ENCODE data around the gene PPFIA3.

The PPFIA3 gene

GRCh38 chr19:49111218-49111998, 7.9 kb upstream of the PPFIA3 start:
- TF ChIP-seq GATA3 (IDR thresholded peaks at IDR 0.05; ENCODE audit: low read depth, low read length) (no peak), GATA2 (IDR thresholded peaks at IDR 0.05; ENCODE audit: low read depth, low read length) (no peak)

- TF ChIP-seq GATA3 (IDR thresholded peaks at IDR 0.05; ENCODE audit: low read depth, low read length) (no peak), GATA2 (IDR thresholded peaks at IDR 0.05; ENCODE audit: low read depth, low read length) (no peak)
Measured at GRCh38 chr19:49113762-49114629, 5.3 kb upstream of the PPFIA3 start, which contains the start of gene LIN7B. Gene LIN7B, plus strand, starts transcription at chr19:49114370. Its CDS starts 35 bp downstream, at chr19:49114405.

GRCh38 chr19:49114630-49115363, 4.5 kb upstream of the PPFIA3 start:
- TF ChIP-seq GATA2 (IDR thresholded peaks at IDR 0.05; ENCODE audit: low read depth, low read length): no peak
- TF ChIP-seq GATA3 (IDR thresholded peaks at IDR 0.05; ENCODE audit: low read depth, low read length): no peak

GRCh38 chr19:49116544-49116943, 2.8 kb upstream of the PPFIA3 start:
- TF ChIP-seq GATA3 (IDR thresholded peaks at IDR 0.05; ENCODE audit: low read depth, low read length): no peak

GRCh38 chr19:49117677-49118564, 1.4 kb upstream of the PPFIA3 start:
- TF ChIP-seq GATA2 (IDR thresholded peaks at IDR 0.05; ENCODE audit: low read depth, low read length) (no peak), GATA3 (IDR thresholded peaks at IDR 0.05; ENCODE audit: low read depth, low read length) (no peak)

GRCh38 chr19:49118565-49119410, 556 bp upstream of the PPFIA3 start, which contains the start of gene C19orf73:
Gene C19orf73, minus strand, starts transcription at chr19:49119143. Its CDS starts 121 bp downstream, at chr19:49119022.
- TF ChIP-seq GATA2 (IDR thresholded peaks at IDR 0.05; ENCODE audit: low read depth, low read length) (no peak), GATA3 (IDR thresholded peaks at IDR 0.05; ENCODE audit: low read depth, low read length) (no peak)

GRCh38 chr19:49120325-49120683, 960 bp downstream of the PPFIA3 start:
- no peak for TF ChIP-seq GATA3 (IDR thresholded peaks at IDR 0.05; ENCODE audit: low read depth, low read length)
- no peak for TF ChIP-seq GATA2 (IDR thresholded peaks at IDR 0.05; ENCODE audit: low read depth, low read length)

- TF ChIP-seq GATA2 (IDR thresholded peaks at IDR 0.05; ENCODE audit: low read depth, low read length): no peak
- TF ChIP-seq GATA3 (IDR thresholded peaks at IDR 0.05; ENCODE audit: low read depth, low read length): no peak
Measured at GRCh38 chr19:49120868-49121267, 1.5 kb downstream of the PPFIA3 start.

GRCh38 chr19:49125025-49125731, 5.8 kb downstream of the PPFIA3 start:
- TF ChIP-seq GATA3 (IDR thresholded peaks at IDR 0.05; ENCODE audit: low read depth, low read length): no peak
- no peak for TF ChIP-seq GATA2 (IDR thresholded peaks at IDR 0.05; ENCODE audit: low read depth, low read length)

GRCh38 chr19:49126575-49126974, 7.2 kb downstream of the PPFIA3 start:
- TF ChIP-seq GATA3 (IDR thresholded peaks at IDR 0.05; ENCODE audit: low read depth, low read length): no peak
- TF ChIP-seq GATA2 (IDR thresholded peaks at IDR 0.05; ENCODE audit: low read depth, low read length): no peak

- TF ChIP-seq GATA2 (IDR thresholded peaks at IDR 0.05; ENCODE audit: low read depth, low read length): no peak
- TF ChIP-seq GATA3 (IDR thresholded peaks at IDR 0.05; ENCODE audit: low read depth, low read length): no peak
Measured at GRCh38 chr19:49127674-49128544, 8.6 kb downstream of the PPFIA3 start.

All from SH-SY5Y (cell line).